Gastroesophageal sphincter (tissue), 3 donors: ENCODE data around the gene NDUFB8.

Source experiments
- POLR2A ChIP-seq, 2 donors: fragments of 450-650 bp; IDR thresholded peaks; one replicate each; pipeline ENCODE4 v1.6.1; 2017; ENCODE audit warnings: antibody characterized with exemption in 2 of 2, mild to moderate bottlenecking in 2 of 2, moderate library complexity in 1 of 2
- TF ChIP-seq, protein P1 (sequence below), 4 experiments: fragments of 200-600 bp in 2 of 4; fragments of 450-650 bp in 2 of 4; sonication (generic) in 1 of 4; IDR thresholded peaks; one replicate each; pipeline ENCODE4 v1.5.1; 2017 to 2019; ENCODE audit warnings: antibody characterized with exemption in 4 of 4, mild to moderate bottlenecking in 2 of 4, moderate library complexity in 2 of 4

DNA sequence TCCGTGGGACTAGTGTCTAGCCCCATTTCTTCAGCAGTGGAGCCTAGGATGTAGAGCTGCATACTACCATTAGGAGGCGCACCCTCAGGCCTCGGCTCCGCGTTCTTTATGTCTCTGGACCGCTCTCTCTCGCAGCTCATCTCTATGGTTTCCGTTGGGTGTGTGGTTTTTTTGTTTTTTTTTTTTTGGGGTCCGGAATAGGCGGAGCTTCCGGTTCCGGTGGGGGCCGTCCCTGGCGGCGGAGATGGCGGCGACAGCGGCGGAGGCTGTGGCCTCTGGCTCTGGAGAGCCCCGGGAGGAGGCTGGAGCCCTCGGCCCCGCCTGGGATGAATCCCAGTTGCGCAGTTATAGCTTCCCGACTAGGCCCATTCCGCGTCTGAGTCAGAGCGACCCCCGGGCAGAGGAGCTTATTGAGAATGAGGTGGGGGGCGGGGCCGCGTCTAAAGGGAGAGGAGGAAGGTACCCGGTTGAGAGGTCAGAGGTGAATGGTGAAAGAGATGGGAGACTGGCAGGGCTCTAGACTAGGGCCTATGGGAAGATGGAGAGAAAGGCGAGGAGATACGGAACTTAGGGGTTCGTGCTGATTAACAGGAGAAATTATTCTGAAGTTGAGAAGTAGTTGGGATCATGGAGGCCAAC is 6.2 kb upstream of the NDUFB8 start, which contains the start of gene HIF1AN:
- TF ChIP-seq POLR2A (IDR thresholded peaks at IDR 0.05), result peak; percentile 65 to 79
- TF ChIP-seq, protein P1, sequence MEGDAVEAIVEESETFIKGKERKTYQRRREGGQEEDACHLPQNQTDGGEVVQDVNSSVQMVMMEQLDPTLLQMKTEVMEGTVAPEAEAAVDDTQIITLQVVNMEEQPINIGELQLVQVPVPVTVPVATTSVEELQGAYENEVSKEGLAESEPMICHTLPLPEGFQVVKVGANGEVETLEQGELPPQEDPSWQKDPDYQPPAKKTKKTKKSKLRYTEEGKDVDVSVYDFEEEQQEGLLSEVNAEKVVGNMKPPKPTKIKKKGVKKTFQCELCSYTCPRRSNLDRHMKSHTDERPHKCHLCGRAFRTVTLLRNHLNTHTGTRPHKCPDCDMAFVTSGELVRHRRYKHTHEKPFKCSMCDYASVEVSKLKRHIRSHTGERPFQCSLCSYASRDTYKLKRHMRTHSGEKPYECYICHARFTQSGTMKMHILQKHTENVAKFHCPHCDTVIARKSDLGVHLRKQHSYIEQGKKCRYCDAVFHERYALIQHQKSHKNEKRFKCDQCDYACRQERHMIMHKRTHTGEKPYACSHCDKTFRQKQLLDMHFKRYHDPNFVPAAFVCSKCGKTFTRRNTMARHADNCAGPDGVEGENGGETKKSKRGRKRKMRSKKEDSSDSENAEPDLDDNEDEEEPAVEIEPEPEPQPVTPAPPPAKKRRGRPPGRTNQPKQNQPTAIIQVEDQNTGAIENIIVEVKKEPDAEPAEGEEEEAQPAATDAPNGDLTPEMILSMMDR (IDR thresholded peaks at IDR 0.05), result peak; percentile 79 to 97 (median 86)
